ENCODE measurements around the gene TP53I11.

GRCh38 chr11:44952500-44953260 lies 2.0 kb upstream of the TP53I11 start:
- no peak for TF ChIP-seq CTCF (IDR thresholded peaks at IDR 0.05; ENCODE audit: low read length)
- TF ChIP-seq EZH2 (IDR thresholded peaks at IDR 0.05; ENCODE audit: borderline replicate concordance, low read length) = no peak

Data from OCI-LY1 (cell line).